ENCODE data around the gene ADGRG6.

DNA sequence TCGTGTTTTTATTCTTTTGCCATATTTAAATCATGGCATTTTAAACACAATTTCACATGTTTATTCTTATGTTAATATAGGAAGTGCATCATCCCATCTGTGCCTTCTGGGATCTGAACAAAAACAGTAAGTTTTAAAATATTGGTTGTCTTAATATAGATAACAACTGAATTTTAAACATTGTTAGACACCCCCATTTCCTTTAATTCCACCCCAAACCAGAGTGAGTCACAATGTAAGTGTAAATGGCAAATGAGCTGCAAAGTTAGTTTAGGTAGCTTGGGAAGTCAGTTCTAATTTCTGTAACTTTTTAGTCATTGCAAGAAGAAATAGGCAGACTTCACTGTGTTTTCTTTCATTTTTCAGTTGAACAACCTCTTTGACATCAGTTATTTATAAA, 108.0 kb downstream of the ADGRG6 start:
- no peak for TF ChIP-seq POLR2A (IDR thresholded peaks at IDR 0.05)
- TF ChIP-seq, protein P1, sequence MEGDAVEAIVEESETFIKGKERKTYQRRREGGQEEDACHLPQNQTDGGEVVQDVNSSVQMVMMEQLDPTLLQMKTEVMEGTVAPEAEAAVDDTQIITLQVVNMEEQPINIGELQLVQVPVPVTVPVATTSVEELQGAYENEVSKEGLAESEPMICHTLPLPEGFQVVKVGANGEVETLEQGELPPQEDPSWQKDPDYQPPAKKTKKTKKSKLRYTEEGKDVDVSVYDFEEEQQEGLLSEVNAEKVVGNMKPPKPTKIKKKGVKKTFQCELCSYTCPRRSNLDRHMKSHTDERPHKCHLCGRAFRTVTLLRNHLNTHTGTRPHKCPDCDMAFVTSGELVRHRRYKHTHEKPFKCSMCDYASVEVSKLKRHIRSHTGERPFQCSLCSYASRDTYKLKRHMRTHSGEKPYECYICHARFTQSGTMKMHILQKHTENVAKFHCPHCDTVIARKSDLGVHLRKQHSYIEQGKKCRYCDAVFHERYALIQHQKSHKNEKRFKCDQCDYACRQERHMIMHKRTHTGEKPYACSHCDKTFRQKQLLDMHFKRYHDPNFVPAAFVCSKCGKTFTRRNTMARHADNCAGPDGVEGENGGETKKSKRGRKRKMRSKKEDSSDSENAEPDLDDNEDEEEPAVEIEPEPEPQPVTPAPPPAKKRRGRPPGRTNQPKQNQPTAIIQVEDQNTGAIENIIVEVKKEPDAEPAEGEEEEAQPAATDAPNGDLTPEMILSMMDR (IDR thresholded peaks at IDR 0.05): no peak
- no peak for TF ChIP-seq EP300 (IDR thresholded peaks at IDR 0.05)

All from ovary (tissue), 3 donors.